ENCODE results near the gene U2AF1L4.

Gene U2AF1L4

DNA sequence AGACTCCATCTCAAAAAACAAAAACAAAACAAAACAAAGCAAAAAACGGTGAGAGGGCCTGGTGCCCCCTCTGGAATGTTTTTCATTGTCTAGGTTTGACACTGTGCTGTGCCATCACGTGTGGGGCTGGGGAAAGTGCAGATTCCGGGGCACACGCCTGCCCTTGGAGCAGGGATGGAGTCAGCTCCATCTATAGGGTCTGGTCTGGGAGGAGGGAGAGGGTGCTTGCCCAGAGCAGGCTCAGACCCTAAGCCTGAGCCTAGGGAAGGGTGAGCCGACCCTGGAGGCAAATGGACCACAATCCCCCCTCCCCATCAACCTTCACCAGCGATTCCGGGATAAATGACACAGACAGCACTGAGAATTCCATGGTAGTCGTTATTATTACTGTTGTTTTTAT, 51.8 kb downstream of the U2AF1L4 start:
- TF ChIP-seq, protein P1, sequence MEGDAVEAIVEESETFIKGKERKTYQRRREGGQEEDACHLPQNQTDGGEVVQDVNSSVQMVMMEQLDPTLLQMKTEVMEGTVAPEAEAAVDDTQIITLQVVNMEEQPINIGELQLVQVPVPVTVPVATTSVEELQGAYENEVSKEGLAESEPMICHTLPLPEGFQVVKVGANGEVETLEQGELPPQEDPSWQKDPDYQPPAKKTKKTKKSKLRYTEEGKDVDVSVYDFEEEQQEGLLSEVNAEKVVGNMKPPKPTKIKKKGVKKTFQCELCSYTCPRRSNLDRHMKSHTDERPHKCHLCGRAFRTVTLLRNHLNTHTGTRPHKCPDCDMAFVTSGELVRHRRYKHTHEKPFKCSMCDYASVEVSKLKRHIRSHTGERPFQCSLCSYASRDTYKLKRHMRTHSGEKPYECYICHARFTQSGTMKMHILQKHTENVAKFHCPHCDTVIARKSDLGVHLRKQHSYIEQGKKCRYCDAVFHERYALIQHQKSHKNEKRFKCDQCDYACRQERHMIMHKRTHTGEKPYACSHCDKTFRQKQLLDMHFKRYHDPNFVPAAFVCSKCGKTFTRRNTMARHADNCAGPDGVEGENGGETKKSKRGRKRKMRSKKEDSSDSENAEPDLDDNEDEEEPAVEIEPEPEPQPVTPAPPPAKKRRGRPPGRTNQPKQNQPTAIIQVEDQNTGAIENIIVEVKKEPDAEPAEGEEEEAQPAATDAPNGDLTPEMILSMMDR (conservative IDR thresholded peaks at IDR 0.05; ENCODE audit: control insufficient read depth, insufficient read depth, low read depth, low read length): no peak
- no peak overlapping the region for H3K4me3 ChIP-seq (ENCODE audit: control insufficient read depth, low read depth, low read length)
- DNase-seq (ENCODE audit: low read depth): no peak
